Muscle of back (tissue), 11 donors: Measurements from ENCODE around the gene PRTG. TPM values are rescaled to one million over a fixed set of nuclear protein-coding genes. Genes with fewer than 3 reads are reported as not detected.
A peak's percentile ranks its signal among the peaks of the same experiment; 100 is the strongest.
"Not testable (repeated sequence)": the region's sequence is repeated elsewhere in the genome, so short reads cannot be mapped to it uniquely, and the experiment has no call there.

ENCODE experiments used
- DNase-seq, 3 donors: peaks; one replicate each; pipeline versions ENCODE4 v3.0.0 to v3.0.0-alpha.2; 2013
- polyA plus RNA-seq, 10 donors: library from polyadenylated mRNA; unstranded; fragments of 120-200 nt; gene quantifications; one replicate each; pipeline ENCODE4 v1.2.1, GENCODE V29; 2013; ENCODE audit not compliant: insufficient read length in 10 of 10

PRTG gene
- polyA plus RNA-seq, 10 donors: 2.5 to 4.6 (median 3.3) TPM

DNA sequence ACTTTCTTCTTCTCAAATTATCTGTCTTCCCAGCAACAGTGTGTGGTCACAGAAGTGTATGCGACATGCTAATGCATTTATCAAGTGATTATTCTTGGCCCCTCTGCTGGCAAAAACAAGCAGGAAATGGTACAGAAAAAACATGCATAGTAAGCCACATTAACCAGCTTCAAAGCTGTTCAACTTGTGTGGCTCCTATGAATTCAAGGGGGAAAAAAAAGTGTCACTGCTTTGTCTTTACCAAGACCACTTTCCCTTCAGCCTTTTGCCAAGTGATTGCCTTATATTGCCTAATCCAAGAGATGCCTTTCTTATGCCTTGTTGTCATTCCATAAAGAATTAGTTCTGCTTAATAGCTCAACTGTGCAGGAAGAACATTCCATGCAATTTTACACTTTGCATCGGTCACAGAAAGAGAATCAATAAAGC is 39.1 kb downstream of the PRTG start:
- peak in 1 of 3 donors; percentile 10 for DNase-seq

DNA sequence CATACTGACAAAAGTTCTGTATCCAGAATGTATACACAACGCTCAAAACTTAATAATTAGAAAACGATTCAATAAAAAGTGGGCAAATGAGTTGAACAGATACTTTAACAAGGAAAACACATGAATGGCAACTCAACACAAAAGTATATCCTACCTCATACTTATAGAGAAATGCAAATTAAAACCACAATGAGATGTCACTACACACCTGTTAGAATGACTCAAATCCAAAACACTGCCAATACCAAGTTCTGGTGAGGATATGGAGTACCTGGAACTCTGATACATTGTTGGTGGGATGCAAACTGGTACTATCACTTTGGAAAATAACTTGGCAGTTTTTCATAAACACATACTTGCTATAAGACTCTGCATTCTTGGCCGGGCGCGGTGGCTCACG is 42.1 kb downstream of the PRTG start:
- DNase-seq: no peak

DNA sequence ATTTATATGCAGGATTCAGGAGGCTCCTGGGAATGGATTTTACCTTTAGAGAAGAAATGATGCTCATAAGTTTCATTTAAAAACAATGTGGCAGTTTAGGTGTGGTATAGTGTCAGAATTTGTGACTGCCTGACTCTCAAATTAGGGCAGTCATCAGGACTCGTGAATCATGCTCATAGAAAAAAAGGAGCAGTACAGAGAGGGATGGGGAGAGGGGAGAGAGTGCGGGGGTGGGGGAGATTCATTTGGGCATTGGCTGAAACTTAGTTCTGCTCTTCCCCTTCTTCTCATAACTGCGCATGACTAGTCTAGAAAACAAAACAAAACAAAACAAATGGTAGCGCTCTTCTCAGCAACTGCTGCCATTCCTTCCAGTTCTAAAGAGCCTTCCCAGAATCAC is 44.3 kb downstream of the PRTG start:
- DNase-seq: no peak

GRCh38 chr15:55696221-55696620 is 46.7 kb downstream of the PRTG start:
- DNase-seq: no peak

DNA sequence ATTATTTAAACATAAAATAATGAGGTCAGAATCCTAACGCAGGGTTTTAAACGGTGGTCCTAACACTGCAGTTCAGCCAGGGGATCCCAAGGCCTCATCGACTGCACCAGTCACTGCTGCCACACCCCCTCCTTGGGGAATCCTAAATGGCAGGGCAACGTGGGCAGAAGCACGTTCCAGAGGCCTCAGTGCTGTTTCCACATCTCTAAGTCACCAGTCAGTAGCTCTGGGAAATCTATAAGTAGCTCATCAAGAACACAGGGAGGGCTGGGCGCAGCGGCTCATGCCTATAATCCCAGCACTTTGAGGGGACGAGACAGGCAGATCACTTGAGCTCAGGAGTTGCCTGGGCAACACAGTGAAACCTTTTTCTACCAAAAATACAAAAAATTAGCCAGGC is 47.5 kb downstream of the PRTG start:
- DNase-seq: peak in 1 of 3 donors; percentile 11

GRCh38 chr15:55694652-55695150 is 48.3 kb downstream of the PRTG start:
- peak in 2 of 3 donors; percentile 7 to 10 for DNase-seq

DNA sequence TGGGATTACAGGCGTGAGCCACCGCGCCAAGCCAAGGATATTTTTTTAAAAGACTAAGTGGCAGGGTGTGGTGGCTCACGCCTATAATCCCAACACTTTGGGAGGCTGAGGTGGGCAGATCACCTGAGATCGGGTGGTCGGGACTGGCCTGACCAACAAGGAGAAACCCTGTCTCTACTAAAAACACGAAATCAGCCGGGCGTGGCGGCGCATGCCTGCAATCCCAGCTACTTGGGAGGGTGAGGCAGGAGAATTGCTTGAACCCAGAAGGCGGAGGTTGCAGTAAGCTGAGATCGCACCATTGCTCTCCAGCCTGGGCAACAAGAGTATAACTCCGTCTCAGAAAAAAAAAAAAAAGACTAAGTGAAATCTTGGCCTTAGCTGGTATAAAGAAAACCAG is 49.8 kb downstream of the PRTG start:
- not testable (repeated sequence) for DNase-seq

DNA sequence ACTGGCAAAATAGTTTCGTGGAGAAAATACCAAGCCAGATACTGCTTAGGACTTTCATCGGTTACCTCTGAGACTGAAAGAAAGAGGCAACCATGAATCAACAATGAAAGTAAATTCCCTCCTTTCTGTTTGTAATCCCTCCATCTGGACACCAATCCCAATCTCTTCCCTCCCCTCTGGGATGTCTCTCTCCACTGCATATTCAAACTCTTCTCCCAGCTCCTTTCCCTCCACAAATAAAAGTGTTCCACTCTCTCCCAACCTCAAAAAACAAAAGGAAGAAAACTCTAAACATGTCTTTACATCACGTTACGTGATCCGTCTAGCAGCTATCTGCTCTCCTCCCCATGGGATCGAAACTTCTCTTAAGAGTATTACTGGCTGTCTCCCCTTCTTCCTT is 55.2 kb downstream of the PRTG start:
- no peak for DNase-seq

DNA sequence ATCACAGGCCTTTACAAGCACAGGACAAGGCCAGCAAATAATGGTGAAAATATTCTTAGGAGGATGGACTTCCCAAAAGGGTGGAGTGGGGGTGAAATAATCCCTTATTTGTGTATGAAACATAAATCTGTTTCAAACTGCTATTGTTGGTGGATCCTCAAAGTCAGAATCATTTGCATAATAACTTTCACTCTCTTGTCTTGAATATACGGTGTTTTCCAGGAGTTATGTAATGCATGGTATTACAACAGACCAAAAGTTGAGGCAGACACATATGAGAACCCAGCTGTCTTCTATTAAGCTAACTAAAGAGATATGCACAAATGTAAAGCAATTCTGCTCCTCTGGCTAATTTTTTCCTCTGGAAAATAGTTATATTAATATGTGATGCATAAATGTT is 57.7 kb downstream of the PRTG start:
- DNase-seq: no peak

- DNase-seq: no peak
These were observed 59.6 kb downstream of the PRTG start for GRCh38 chr15:55683376-55683775.

DNA sequence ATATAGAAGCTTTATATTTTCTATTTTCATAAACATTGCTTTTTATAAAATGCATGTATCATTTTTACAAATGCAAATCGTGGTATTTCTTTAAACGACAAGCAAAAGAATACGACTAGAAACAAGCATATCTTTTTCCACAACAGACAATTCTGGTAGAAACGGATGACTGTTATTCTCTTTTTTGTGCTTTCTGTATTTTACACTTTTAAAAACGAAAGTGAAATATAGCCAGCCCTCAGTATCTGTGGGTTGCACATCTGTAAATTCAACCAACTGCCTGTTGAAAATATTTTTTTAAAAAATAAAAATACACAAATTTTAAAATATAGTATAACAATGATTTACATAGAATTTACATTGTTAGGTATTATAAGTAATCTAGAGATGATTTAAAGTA is 61.3 kb downstream of the PRTG start:
- no peak for DNase-seq

- no peak for DNase-seq
These were observed 66.4 kb downstream of the PRTG start for GRCh38 chr15:55676507-55676906.

DNA sequence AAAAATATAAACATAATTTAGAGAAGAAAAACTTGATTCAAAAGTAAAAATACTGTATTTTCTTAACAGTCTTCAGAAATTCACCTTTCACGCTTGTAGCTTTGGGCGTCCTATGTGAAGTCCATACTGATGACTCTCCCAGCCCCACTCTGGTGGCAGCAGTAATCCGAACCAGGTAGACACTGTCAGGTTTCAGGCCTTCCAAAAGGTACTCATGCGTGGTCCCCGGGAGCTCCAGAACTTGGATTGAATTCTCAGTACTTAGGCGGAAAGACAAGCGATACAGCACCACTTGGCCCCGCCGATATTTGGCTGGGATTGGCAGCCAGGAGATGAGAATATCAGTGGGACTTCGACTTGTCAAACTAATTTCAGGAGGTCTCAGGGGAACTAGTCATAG is 69.7 kb downstream of the PRTG start:
- DNase-seq: no peak

DNA sequence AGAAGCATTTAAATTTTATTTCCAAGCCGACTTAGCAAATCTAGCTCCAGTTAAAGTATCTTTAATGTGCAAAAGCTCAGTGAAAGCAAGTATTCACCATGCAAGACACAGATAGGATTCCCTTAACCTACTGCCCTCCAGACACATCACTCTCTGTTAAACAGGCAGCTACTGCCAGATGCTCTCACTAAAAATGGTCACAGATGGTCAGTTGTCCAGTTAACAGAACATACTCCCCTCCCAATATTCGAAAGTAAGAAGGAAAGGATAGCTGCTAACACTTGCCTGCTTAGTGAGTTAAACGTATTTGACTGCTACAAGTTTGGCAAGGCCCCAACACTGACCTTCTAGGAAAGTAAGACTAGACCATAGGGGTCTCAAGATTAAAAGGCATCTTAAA is 73.7 kb downstream of the PRTG start:
- DNase-seq: no peak

- DNase-seq: no peak
These were observed 77.2 kb downstream of the PRTG start for GRCh38 chr15:55665605-55666227.

DNA sequence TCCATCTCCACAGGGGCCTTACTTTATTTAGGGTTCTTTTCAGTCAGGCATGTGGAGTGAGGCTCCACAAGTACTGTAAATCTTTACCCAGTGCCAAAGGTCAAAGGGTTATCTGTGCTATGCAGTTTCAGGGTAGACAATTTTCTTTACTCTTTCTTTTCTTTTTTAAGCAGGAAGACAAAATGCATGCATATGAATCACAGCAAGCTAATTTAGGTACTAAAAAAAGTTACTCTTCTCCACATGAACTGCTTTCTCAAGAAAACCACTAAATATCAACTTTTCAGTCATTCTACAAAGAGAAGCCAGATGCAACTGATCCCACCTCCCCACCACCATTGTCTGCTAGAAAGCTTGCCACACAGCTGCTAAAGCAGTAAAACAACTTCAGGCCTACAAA is 81.5 kb downstream of the PRTG start:
- DNase-seq: peak in 1 of 3 donors; percentile 37

DNA sequence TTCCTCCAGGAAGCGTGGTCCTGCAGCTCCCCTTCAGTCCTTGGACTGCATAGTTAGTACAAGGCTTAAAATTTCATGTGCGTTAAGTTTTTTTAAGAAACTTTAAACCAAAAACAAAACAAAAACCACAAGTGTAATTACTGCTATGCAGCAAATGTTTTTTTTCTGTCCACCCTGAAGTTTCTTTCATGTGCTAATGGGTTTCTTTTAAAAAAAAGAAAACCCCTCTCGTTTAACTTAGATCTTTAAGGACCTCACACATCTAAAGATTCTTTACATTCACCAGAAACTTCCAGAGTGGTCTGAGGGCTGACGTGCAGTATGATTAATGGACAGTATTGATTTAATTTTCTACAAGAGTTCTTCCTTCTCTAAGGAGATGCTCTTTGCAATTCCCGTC is 82.8 kb downstream of the PRTG start:
- DNase-seq: no peak

DNA sequence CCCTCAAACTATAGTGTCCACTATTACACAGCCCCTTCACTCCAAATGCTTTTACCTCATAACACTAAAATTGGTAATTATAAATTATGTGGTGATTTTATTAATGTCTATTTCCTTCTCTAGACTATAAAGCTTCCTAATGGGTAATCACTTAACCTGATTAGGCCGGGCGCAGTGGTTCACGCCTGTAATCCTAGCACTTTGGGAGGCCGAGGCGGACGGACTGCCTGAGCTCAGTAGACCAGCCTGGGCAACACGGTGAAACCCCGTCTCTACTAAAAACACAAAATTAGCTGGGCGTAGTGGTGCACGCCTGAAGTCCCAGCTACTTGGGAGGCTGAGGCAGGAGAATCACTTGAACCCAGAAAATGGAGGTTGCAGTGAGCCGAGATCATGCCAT is 83.5 kb downstream of the PRTG start:
- DNase-seq: no peak

DNA sequence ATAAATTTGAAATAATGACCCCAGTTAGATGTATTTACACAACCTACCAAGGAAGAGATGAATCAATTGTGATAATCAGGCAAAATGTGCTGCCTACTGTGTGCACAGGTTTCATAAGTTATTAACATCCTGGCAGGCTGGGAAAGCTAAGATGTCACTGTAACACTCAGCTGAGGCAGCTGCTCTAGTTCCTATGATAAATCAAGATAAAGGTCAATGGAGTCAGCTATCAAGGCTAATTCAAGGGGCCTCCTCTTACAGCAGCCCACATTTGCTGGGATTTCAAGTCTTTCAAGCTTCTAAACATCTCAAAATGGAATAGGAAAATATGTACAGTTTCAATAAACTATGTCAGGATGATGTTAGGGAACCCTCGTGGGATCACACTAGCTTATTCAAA is 84.1 kb downstream of the PRTG start:
- no peak for DNase-seq

DNA sequence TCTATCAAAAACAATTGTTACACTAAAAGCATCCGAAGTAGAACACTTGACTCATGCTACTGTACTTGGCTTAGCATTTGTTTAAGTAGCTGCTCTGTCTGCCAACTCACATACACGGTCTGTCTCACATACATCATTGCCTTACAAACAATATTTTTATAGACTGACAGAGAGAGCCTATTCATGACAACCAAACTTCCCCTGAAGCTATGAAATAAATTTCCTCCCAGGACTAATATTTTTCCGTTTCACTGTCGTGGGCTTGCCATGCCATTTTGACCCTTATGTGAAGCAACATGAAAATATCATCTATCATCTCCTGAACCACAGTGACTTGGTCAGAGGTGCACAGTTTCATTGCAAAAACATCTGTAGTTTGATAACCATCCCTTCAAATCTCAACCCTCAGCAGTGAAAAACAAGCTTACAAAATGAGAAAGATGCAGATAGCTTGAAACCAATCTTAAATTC is 88.4 kb downstream of the PRTG start:
- no peak for DNase-seq

DNA sequence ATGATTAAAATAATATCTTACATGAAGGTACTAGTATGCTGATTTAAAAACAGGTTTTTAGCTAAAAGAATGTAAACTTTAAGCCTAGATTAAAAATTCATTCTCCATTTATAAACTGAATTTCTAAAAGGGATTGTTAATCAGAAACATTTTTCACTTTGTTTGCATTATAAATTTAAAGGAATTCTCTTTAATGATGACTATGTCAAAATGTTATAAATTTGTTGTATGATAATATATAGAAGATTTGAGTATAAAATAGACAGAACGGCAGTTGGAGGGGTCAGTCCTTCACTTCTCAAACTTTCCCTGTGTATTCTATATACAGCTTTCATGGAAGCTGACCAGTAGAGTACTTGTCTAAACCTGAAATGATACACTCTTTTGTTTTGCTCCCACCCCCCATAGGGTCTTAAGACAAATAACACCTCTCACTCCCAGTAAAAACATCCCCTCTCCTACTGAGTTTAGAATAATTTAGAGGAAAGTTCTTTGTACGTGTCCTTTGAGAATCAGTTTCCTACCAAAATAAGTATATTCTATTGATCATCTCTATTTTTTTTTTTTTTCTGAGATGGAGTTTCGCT is 90.0 kb downstream of the PRTG start:
- no peak for DNase-seq

DNA sequence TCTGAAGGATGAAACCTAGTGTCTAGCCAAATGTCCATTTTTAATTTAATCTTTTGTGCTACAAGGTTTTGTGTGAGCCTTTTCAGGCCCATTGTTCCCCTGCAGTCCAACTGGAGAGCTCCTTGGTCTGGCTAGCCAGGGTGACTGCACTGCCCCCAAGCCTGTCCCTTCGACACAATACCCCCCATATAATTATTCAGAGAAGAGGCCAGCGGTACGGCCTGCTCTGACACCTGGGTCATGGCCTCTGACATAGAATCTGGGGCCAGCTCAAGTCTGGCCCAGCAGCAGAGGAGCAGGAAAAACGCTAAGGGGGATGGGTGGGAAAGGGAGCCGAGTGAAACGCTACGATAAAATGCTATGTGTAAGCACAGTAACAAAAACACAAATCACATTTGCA is 90.6 kb downstream of the PRTG start:
- no peak for DNase-seq

DNA sequence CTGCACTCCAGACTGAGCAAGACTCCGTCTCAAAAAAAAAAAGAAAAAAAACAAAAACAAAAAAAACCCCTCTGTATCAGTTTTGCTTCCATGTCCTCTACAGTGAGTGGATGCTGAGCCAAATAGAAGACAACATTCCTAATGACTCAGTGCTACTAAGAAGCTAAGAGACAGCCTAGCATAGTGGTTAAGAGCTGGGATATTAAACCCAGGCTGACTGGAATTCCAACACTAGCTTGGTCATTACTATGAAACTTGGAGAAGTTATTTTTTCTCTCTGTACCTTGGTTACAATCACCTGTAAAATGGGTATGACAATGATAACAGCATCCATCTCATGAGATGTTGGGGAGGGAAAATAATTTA is 93.9 kb downstream of the PRTG start:
- DNase-seq: peak in 1 of 3 donors; percentile 19

DNA sequence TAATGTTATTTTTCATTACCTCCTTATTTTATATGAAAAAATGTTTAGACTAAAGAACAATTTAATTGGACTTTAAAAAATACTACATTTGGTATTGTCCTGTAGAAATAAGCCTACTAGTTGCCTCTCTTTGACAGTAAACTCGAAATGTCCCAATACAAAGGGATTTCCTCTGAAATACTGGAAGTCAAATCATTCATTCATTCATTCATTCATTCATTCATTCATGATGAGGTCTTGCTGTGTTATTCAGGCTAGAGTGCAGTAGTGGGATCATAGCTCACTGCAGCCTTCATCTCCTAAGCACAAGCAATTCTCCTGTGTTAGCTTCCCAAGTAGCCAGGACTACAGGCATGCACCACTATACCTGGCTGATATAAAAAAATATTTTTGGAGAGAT is 104.2 kb downstream of the PRTG start:
- no peak for DNase-seq
